T47D (cell line): ENCODE results near the gene IL37.

Experiments used
- DNase-seq, 2 experiments: peaks; one replicate each; pipeline versions ENCODE4 v3.0.0 to v3.0.0-alpha.2; 2011 to 2012; ENCODE audit warnings: low read depth in 1 of 2, low spot score in 1 of 2
- JUND ChIP-seq: IDR thresholded peaks from 2 replicates; pipeline ENCODE4 v1.6.1; 2012; ENCODE audit warnings: low read depth
- in situ Hi-C: cut with HindIII; loops from 2 replicates; pipeline ENCODE4 v1.10.0; 2016; ENCODE audit warnings: low sequenced_read_pairs, low pct_unique_long_range_greater_than_20kb

Gene IL37

GRCh38 chr2:112940859-112941625 lies 30.1 kb downstream of the IL37 start:
- TF ChIP-seq JUND: no peak
- in situ Hi-C loops: no loop called here
- no peak for DNase-seq

DNA sequence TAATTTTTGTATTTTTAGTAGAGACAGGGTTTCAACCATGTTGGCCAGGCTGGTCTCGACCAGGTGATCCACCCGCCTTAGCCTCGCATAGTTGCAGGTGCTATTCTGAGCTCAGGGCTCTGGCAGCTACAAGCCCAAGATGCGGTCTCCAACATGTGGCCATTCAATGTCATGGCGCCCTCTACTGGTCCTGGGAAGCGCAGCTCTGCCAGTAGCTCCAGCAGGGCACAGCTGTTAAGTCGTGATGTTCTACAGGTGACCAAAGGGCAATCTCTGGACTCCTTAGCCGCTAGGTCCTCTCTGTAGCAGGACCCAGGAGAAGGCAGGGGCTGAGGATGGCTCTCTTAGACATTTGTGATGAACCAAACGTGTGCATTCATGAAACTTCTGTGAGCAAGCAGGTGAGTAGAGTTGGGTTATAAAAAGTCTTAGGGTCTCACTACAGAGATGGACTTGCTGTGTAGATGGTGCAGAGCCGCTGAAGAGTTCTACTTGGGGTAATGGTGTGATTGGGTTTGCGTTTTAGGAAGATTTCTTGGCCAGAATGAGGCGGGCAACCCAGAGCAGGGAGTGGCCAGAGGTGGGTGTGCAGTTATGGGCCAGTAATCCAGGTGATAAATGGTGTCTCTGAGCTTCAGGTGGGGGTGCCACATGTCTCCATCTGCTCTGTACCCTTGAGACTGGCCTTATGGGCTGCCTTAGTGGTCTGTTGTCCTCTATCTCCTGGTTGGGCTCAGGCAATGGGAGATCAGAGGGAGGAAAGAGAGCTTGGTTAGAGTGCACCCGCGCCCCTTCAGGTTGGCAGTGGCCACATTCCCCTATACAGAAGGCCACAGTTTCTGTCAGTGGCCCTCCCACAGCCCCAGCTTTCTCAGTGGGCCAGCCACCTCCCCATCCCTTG lies 31.0 kb downstream of the IL37 start:
- in situ Hi-C loops: no loop called here
- TF ChIP-seq JUND: no peak
- peak; percentile 18 to 79 for DNase-seq

DNA sequence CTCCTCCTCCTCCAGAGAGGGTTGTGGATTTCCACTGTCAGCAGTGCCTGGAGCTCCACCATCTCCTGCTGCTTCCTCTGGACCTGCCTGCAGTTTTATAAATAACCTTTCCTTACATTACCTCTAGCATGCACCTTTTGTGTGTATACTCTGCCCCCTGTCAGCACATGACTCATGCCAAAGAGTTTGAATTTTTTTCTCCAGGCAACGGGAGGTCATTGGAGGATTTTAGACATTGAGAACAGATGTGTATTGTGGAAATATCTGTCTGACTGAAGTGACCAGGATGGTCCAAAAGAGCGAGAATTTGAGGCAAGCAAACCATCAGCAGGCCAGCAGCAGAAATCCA lies 31.7 kb downstream of the IL37 start:
- no peak for TF ChIP-seq JUND
- in situ Hi-C loops: no loop called here
- peak in 1 of 2 experiments; percentile 11 for DNase-seq

- in situ Hi-C loops: no loop called here
- no peak for DNase-seq
- TF ChIP-seq JUND: no peak
These were observed 34.0 kb downstream of the IL37 start for GRCh38 chr2:112944971-112945370.

DNA sequence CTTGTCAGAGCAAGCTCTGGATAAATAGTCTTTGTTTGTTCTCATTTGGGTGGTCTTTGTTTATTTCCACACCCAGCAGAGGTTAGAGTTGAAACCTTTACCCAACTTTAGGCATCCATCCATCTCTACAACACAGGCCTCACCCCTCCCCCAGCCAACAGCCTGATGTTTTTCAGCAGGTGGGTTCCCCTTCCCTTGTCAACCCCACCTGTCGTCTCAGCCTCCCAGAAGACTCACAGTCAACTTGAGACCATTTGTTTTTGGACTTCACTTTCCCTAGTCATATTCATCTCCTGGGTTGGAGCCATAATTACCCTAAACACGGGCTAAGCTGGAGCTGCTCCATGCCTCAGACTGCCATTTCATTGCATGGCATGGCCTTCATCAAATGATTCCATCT lies 35.1 kb downstream of the IL37 start:
- DNase-seq: no peak
- TF ChIP-seq JUND: no peak
- in situ Hi-C loops: no loop called here

DNA sequence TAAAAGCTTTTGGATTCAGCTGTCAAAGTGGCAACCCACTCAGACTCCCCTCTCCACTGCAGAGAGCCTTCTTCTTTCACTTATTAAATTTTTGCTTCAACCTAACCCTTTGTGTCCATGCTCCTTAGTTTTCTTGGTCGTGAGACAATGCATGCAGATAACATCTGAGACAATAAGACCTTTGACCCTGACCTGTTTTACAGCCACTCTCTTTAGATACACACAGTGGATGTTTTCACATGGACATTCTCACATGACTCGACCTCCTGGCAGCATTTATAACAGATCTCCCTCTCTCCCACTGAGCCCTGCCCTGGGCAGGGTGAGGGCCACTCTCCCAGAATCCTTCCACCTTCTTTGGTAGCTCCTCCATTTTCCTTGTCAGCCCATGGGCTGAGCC lies 36.4 kb downstream of the IL37 start:
- in situ Hi-C loops: no loop called here
- no peak for TF ChIP-seq JUND
- peak in 1 of 2 experiments; percentile 4 for DNase-seq

- no peak for DNase-seq
- no peak for TF ChIP-seq JUND
- in situ Hi-C loops: no loop called here
These were observed 38.5 kb downstream of the IL37 start for GRCh38 chr2:112949456-112949855.

DNA sequence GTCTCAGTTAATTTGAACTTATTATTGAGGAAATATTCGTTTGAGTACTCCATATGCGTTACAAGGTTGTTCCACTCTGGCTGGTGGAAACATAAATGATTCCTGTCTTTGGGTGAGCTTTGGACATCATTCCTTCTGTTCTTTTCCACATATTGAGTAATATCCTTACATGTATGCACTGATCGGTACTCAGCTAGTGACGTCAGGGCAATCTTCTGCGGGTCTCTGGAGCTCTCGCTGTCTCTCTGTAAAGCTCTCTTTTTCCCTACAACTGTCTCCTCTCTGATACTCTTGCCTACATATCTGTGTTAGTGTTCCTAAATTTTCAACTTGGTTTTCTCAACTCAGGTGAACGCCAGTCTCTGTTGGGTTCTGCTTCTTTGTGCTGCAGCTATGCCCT lies 43.4 kb downstream of the IL37 start:
- no peak for TF ChIP-seq JUND
- in situ Hi-C loops: no loop called here
- no peak for DNase-seq

DNA sequence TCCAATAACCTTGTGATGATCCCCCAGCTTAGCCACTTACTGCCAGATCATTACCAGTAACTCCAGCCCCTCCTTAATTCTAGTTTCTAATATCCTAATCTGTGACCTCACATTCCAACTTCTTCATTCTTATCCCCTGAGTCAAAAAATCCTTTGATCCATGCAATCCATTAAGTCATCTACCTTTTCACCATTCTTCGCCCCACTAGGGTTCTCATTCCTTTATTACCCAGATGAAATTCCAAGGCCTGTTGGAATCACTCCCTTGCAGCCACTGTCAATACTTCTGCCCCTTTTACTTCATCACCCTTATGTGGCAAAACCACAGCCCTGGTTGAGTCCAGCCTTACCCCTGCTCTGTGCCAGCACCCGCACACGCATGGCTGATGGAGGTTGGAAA lies 46.5 kb downstream of the IL37 start:
- in situ Hi-C loops: no loop called here
- no peak for DNase-seq
- no peak for TF ChIP-seq JUND

DNA sequence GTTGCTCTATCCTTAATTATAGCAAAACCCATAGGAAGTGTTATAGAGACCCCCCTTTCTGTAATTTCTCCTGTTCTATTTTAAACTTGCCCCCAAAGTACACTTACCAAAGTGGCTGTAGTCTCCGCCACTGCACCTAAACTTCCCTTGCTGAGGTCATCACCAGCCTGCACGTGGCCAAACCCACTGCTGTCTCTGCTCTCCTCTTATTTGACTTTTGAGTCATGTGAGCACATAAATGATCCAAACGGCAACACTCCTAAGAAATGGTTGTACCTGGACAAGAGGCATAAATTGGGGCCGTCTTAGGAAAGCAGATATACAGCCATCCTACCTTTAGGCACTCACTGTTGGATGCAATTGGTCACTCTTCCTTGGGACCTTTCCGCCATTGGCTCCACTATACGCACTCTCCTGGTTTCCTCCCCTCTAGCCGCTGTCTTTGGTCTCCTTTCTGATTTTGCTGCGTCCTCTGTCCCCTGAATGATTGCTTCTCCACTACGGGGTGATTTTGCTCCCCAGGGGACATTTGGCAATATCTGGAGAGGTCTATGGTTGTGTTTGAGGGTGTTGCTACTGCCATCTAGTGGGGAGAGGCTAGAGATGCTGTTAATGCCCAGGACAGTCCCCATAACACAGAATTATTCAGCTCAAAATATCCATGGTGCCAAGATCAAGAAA lies 47.6 kb downstream of the IL37 start:
- peak; percentile 27 to 63 for DNase-seq
- no peak for TF ChIP-seq JUND
- in situ Hi-C loops: no loop called here

- no peak for DNase-seq
- no peak for TF ChIP-seq JUND
- in situ Hi-C loops: no loop called here
These were observed 48.3 kb downstream of the IL37 start for GRCh38 chr2:112959109-112959812.

GRCh38 chr2:112960230-112960825 lies 49.4 kb downstream of the IL37 start:
- DNase-seq: peak in 1 of 2 experiments; percentile 12
- in situ Hi-C loops: no loop called here
- no peak for TF ChIP-seq JUND
